CMK (cell line): Measurements from ENCODE around the gene GOSR1.
"Not testable (repeated sequence)": the region's sequence is repeated elsewhere in the genome, so short reads cannot be mapped to it uniquely, and the experiment has no call there.

ENCODE experiments used
- DNase-seq: peaks from one replicate; pipeline ENCODE4 v3.0.0-alpha.2; 2010; ENCODE audit warnings: low read depth

GOSR1 gene

GRCh38 chr17:30563131-30563904, 86.1 kb downstream of the GOSR1 start:
- DNase-seq, result not testable (repeated sequence)

- not testable (repeated sequence) for DNase-seq
Observed at GRCh38 chr17:30563905-30564390, 86.7 kb downstream of the GOSR1 start.

GRCh38 chr17:30564422-30565072, 87.3 kb downstream of the GOSR1 start:
- not testable (repeated sequence) for DNase-seq

GRCh38 chr17:30565073-30565935, 88.1 kb downstream of the GOSR1 start:
- DNase-seq, result no peak

- not testable (repeated sequence) for DNase-seq
Observed at GRCh38 chr17:30566104-30566503, 88.9 kb downstream of the GOSR1 start.

GRCh38 chr17:30566516-30567225, 89.5 kb downstream of the GOSR1 start:
- DNase-seq, result not testable (repeated sequence)

- DNase-seq, result no peak
Observed at GRCh38 chr17:30567231-30568116, 90.3 kb downstream of the GOSR1 start.

- no peak for DNase-seq
Observed at GRCh38 chr17:30568117-30568430, 90.9 kb downstream of the GOSR1 start.

GRCh38 chr17:30569531-30570175, 92.4 kb downstream of the GOSR1 start:
- not testable (repeated sequence) for DNase-seq

- no peak for DNase-seq
Observed at GRCh38 chr17:30570191-30570590, 93.0 kb downstream of the GOSR1 start.

- no peak for DNase-seq
Observed at GRCh38 chr17:30570596-30571265, 93.5 kb downstream of the GOSR1 start.

- DNase-seq, result not testable (repeated sequence)
Observed at GRCh38 chr17:30571404-30571803, 94.2 kb downstream of the GOSR1 start.

- no peak for DNase-seq
Observed at GRCh38 chr17:30571921-30572320, 94.7 kb downstream of the GOSR1 start.

GRCh38 chr17:30572651-30573554, 95.7 kb downstream of the GOSR1 start:
- DNase-seq, result not testable (repeated sequence)

- DNase-seq, result no peak
Observed at GRCh38 chr17:30573603-30574175, 96.5 kb downstream of the GOSR1 start.

GRCh38 chr17:30574309-30574708, 97.1 kb downstream of the GOSR1 start:
- DNase-seq, result not testable (repeated sequence)

- DNase-seq, result not testable (repeated sequence)
Observed at GRCh38 chr17:30574806-30575205, 97.6 kb downstream of the GOSR1 start.

- not testable (repeated sequence) for DNase-seq
Observed at GRCh38 chr17:30575648-30576325, 98.6 kb downstream of the GOSR1 start.
